Glomerular visceral epithelial cell (primary cell): ENCODE measurements around the gene LMF1.

Experiments
- DNase-seq: peaks from one replicate; pipeline ENCODE4 v3.0.0-alpha.2; 2016; ENCODE audit errors: extremely low spot score

LMF1 gene

GRCh38 chr16:929227-930073 is 41.3 kb downstream of the LMF1 start:
- DNase-seq: no peak

DNA sequence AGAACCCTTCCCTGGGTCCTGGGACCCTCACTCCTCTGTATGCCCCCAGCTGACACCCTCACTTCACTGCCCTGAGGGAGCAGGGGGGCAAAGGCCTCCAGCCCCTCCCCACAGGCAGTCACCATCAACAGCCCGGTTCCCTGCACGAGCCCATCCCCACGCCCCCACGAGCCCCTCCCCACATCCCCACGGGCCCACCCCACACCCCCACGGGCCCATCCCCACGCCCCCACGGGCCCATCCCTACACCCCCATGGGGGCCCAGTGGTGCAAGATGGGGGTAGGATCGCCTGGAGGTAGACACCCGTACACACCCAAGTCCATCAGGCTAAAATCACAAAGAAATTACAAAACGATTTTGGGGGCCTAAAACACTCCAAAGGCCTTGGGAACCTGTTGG is 42.3 kb downstream of the LMF1 start:
- no peak for DNase-seq

GRCh38 chr16:927931-928330 is 42.9 kb downstream of the LMF1 start:
- no peak for DNase-seq

DNA sequence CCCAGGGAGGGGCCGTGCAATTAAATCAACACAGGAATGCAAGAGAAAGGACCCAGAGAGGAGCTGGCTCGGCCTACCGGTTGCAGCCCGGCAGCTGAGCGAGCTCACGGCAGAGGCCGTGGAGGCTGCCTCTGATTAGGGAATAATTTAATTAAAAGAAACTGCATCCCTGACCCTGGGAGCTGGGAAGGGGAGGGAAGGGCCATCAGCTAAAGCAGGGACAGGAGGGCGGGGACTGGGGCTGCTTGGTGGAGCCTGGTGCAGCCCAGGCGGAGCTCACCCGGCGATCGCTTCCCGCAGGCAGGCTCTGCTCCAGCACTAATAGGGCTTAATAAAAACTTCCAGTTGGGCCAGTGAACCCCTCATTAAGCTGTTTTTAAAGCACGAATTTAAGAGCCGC is 43.4 kb downstream of the LMF1 start:
- no peak for DNase-seq

DNA sequence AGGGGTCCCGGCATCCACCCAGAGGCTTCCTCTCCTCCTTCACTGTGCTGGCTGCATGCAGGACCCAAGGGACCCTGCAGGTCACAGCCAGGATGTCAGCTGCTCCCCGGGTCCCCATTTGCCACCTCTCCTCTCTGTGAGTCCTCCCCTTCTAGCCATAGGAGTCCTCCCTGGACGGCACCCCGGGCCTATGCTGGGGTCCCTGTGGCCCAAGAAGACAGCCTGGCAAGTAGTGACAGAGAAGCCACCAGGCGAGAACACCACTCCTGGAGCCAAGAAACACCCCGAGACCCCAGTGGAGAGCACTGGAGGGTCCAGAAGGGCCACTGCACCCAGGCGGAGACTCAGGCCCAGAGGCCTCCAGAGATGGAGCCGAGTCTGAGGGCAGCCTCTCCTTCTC is 44.1 kb downstream of the LMF1 start:
- no peak for DNase-seq

DNA sequence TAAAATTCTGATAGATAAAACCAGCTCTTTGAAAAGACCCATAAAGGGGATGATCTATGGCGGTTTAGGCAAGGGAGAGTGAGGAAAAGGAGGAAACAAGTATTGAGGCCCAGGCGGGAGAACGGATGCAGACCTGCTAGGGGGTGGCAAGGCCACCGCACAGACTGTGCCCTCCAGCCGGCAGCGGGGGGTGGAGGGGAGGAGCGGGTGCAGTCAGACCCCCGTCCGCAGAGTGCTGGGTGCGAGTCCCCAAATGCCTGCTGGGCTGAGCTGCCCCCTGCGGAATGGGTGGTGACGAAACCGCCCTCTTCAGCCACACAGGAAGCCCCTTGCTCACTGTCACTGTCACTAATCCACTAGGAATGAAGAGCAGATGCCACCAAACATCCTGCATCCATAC is 46.0 kb downstream of the LMF1 start:
- no peak for DNase-seq

GRCh38 chr16:924063-924462 is 46.7 kb downstream of the LMF1 start:
- DNase-seq: no peak

GRCh38 chr16:923184-923583 is 47.6 kb downstream of the LMF1 start:
- DNase-seq: no peak

GRCh38 chr16:922051-922450 is 48.7 kb downstream of the LMF1 start:
- no peak for DNase-seq

GRCh38 chr16:921321-921905 is 49.4 kb downstream of the LMF1 start:
- DNase-seq: no peak

DNA sequence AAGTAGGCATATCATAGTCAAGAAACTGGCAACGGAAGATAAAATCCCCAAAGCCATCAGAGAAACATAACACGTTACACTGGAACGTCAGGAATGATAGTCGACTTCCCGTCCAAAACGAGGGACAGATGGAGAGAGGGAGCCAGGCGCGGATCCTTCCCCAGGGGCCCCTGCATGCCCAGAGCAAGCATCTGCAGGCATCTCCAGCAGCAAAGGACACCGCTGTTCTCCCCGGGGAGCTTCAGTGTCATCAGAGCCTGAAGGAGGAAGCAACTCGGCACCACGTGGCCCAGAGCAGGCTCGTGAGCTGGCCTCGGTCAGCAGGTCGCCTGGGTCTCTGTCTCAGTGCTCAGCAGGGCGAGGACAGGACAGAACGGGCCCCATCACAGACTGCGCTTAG is 50.1 kb downstream of the LMF1 start:
- no peak for DNase-seq

- no peak for DNase-seq
Measured at GRCh38 chr16:920051-920681, 50.6 kb downstream of the LMF1 start.

DNA sequence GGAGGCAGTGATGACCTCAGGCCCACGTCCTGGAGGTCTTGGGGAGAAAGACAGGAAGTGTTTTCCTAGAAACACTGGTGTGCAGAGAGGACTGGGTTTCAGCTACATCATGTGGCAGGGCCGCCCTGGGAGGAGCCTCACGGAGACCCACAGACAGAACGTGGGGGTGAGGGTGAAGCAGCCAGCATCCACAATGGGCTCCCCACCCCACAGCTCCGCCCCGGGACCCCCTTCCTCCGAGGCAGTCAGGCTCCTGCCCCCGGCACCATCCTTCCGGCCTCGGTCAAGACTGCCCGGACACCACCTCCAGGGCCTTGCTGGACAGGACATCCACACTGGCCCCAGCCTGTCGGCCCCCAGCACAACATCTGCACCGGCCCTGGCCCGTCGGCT is 51.1 kb downstream of the LMF1 start:
- DNase-seq: no peak

- DNase-seq: no peak
Measured at GRCh38 chr16:918741-919657, 51.8 kb downstream of the LMF1 start.

- no peak for DNase-seq
Measured at GRCh38 chr16:918068-918467, 52.7 kb downstream of the LMF1 start.

GRCh38 chr16:917591-918061 is 53.2 kb downstream of the LMF1 start:
- DNase-seq: no peak

- no peak for DNase-seq
Measured at GRCh38 chr16:916035-916799, 54.6 kb downstream of the LMF1 start.

- DNase-seq: no peak
Measured at GRCh38 chr16:915546-915945, 55.2 kb downstream of the LMF1 start.

DNA sequence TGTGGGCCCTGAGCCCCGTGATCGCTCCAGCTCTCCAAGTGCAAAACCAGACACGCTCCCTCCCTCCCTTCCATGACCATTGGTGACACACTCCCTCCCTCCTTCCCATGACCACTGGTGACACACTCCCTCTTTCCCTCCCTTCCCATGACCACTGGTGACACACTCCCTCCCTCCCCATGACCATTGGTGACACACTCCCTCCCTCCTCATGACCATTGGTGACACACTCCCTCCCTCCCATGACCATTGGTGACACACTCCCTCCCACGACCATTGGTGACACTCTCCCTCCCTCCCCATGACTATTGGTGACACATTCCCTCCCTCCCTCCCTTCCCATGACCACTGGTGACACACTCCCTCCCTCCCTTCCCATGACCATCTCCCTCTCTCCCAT is 56.3 kb downstream of the LMF1 start:
- DNase-seq: no peak

GRCh38 chr16:913817-914439 is 56.9 kb downstream of the LMF1 start:
- DNase-seq: no peak
